Measurements from ENCODE around the gene PEX14.

PEX14 gene

GRCh38 chr1:10679496-10680220, 204.9 kb downstream of the PEX14 start:
- TF ChIP-seq FOXM1 (IDR thresholded peaks at IDR 0.05; ENCODE audit: borderline replicate concordance, low read depth) (no peak), MAX (IDR thresholded peaks at IDR 0.05) (no peak), REST (IDR thresholded peaks at IDR 0.05; ENCODE audit: low read depth) (no peak), CEBPB (IDR thresholded peaks at IDR 0.05) (no peak), TEAD4 (IDR thresholded peaks at IDR 0.05) (no peak), EGR1 (IDR thresholded peaks at IDR 0.05) (no peak), TCF12 (IDR thresholded peaks at IDR 0.05; ENCODE audit: low read depth) (no peak), TAF1 (IDR thresholded peaks at IDR 0.05; ENCODE audit: low read depth) (no peak), ZBTB7A (IDR thresholded peaks at IDR 0.05; ENCODE audit: low read depth) (no peak), USF1 (IDR thresholded peaks at IDR 0.05) (no peak), EP300 (IDR thresholded peaks at IDR 0.05; ENCODE audit: borderline replicate concordance) (no peak), NFIC (IDR thresholded peaks at IDR 0.05) (peak; percentile 48; the same call in 1 of the 2 replicates), CREB1 (IDR thresholded peaks at IDR 0.05; ENCODE audit: low read depth) (no peak), RAD21 (IDR thresholded peaks at IDR 0.05; ENCODE audit: low read depth) (peak; percentile 23), YY1 (IDR thresholded peaks at IDR 0.05; ENCODE audit: low read depth) (peak; percentile 67)

Measured in Ishikawa (cell line).